ENCODE results near the gene C1QTNF9B.

Gene C1QTNF9B

DNA sequence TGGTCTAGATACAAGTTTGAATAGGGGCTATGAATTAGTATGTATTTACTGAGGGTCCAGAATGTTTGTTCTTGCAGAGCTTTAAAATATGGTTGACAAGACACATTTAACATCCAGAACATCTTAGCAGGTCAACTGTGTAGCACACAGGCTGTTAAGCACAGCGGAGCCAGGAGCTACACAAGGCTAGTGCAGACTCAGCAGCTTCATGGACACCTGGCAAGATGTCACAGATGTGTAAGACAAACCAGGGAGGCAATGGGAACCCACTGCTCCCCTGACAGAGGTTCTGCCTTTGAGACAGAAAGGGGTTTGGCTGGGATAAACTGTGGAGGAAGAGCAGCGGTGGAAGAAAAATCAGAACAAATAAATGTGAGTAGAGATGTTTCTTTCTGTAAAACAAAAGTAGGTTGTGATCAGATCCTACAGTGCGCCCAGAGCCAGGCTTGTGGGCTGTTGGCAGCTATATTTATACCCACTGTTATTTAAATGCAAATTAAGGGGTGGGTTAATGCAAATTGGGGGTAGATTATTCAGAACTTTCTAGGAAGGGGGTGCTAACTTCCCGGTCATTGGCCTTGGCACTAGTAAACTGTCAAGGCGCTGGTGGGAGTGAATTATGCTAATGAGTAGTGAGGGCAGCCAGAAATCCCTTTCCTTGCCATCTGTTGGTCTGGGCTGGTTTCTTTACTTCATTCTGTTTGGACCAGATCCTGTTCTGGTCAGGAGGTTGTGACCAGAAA, 41.1 kb downstream of the C1QTNF9B start:
- DNase-seq = no peak

DNA sequence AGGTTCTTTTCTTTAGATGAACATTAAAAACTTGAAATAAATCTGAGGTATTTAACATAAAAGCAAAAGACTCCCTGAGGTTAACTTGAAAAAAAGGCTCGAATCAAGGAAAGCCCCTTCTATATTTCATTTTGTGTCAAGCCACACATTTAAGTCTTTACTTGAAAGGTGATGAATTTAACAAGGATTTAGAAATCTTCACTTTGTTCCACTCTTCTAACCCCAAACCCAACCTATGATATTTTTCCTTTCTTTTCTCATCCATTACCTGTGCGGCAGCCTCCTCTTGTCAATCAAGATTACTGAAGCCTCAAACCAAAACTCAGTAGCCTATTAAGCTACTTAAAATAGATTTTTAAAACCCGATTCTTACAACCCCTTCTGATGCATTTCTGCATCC, 41.9 kb downstream of the C1QTNF9B start:
- no peak for DNase-seq

- no peak for DNase-seq
Observed at GRCh38 chr13:23852351-23852750, 45.0 kb downstream of the C1QTNF9B start.

GRCh38 chr13:23851106-23851505, 46.2 kb downstream of the C1QTNF9B start:
- no peak for DNase-seq

DNA sequence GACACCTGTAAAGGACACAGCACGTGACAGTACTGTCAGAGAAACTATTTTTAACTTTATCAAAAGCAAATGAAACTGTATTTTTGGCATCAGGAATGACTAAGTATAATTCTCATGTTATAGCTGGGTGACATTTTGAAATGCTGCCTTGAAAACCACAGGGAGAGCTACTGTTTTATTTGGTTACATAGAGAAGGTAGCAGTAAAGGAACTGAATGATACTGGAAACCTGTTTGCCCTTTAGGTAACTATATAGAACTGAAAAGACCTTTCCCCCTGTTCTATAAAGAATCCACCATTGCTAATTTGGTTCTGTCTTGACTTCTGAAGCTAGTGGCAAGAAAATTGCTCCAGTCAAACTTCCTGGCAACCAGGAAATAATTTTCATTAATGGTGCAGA, 47.2 kb downstream of the C1QTNF9B start:
- DNase-seq = no peak

GRCh38 chr13:23849670-23850069, 47.6 kb downstream of the C1QTNF9B start:
- no peak for DNase-seq

GRCh38 chr13:23848646-23849141, 48.6 kb downstream of the C1QTNF9B start:
- DNase-seq = no peak

DNA sequence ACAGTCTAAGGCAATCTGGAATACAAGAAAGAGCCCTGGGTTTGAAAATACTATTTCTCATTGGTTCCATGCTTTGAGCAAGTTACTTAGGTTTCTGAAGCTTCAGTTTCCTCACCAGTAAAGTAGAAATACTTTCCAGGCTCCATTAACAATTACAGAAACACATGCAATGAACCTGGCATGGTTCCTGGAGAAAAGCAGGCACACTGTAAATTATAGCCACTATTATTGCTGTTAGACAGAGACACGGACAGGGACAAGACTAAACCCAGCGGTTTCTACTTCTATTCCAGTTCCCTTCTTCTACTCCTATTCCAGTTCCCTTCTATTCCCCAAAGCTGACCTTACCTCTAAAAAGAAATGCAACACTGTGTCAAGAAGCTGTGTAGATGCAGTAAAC, 49.3 kb downstream of the C1QTNF9B start:
- no peak for DNase-seq

DNA sequence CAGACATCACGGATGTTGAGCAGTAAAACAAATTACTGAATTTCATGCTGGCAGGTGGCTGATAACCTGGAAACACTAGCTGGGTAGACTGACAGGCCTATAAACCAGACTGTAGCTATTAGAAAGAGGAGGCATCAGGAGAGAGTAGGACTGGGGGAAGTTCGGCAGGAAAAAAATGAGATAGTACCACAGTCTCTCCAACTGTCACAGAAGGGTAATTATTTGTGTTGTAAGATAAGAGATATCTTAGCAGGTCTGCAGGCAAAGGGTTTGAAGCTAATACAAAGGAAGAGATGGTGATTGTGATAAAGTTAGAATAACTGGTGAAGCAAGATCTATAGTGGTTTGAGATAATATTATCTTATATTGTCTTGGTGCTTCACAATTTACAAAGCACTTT, 49.8 kb downstream of the C1QTNF9B start:
- DNase-seq = no peak

- no peak for DNase-seq
Observed at GRCh38 chr13:23845105-23845725, 52.1 kb downstream of the C1QTNF9B start.

- no peak for DNase-seq
Observed at GRCh38 chr13:23844132-23844531, 53.2 kb downstream of the C1QTNF9B start.

- DNase-seq = no peak
Observed at GRCh38 chr13:23843436-23843835, 53.9 kb downstream of the C1QTNF9B start.

- DNase-seq = no peak
Observed at GRCh38 chr13:23842406-23842805, 54.9 kb downstream of the C1QTNF9B start.
